Endodermal cell (in vitro differentiated cells): ENCODE data around the gene STXBP6. TPM values are rescaled to one million over a fixed set of nuclear protein-coding genes. Genes with fewer than 3 reads are reported as not detected.
"Not testable (repeated sequence)": the region's sequence is repeated elsewhere in the genome, so short reads cannot be mapped to it uniquely, and the experiment has no call there.

Experiments
- DNase-seq: peaks from one replicate; pipeline ENCODE4 v3.0.0-alpha.2; 2017
- H3K27ac ChIP-seq: 2 replicates; pipeline ENCODE4 v1.5.1; 2013; ENCODE audit warnings: mild to moderate bottlenecking, low read depth, low read length, moderate library complexity
- H3K27me3 ChIP-seq: 2 replicates; pipeline ENCODE4 v1.6.1; 2013; ENCODE audit warnings: mild to moderate bottlenecking, low read length, moderate library complexity; ENCODE audit not compliant: insufficient read depth, control insufficient read depth, poor library complexity, severe bottlenecking
- H3K36me3 ChIP-seq: 2 replicates; pipeline ENCODE4 v1.7.0; 2013; ENCODE audit warnings: mild to moderate bottlenecking, low read length, moderate library complexity; ENCODE audit not compliant: control insufficient read depth, insufficient read depth
- H3K4me1 ChIP-seq: one replicate; pipeline ENCODE4 v1.7.0; 2013; ENCODE audit warnings: low read length; ENCODE audit not compliant: control insufficient read depth, insufficient read depth
- H3K4me3 ChIP-seq: 2 replicates; pipeline ENCODE4 v1.5.1; 2013; ENCODE audit warnings: mild to moderate bottlenecking, low read length, moderate library complexity
- H3K9ac ChIP-seq: 2 replicates; pipeline ENCODE4 v1.6.1; 2013; ENCODE audit warnings: mild to moderate bottlenecking, low read length, moderate library complexity; ENCODE audit not compliant: poor library complexity, severe bottlenecking; ENCODE audit errors: extremely low read depth
- H3K9me3 ChIP-seq: 2 replicates; pipeline ENCODE4 v1.6.1; 2013; ENCODE audit warnings: mild to moderate bottlenecking, low read length, moderate library complexity; ENCODE audit not compliant: control insufficient read depth
- H3K27ac Mint-ChIP-seq: 2 replicates; pipeline ENCODE4 v1.8.0; 2020; ENCODE audit warnings: mixed read lengths
- H3K27me3 Mint-ChIP-seq: 2 replicates; pipeline ENCODE4 v1.8.0; 2021; ENCODE audit warnings: mild to moderate bottlenecking, mixed read lengths; ENCODE audit not compliant: insufficient read depth
- H3K36me3 Mint-ChIP-seq: 2 replicates; pipeline ENCODE4 v1.8.0; 2020; ENCODE audit warnings: low read depth, mixed read lengths
- H3K4me1 Mint-ChIP-seq: 2 replicates; pipeline ENCODE4 v1.8.0; 2020; ENCODE audit warnings: mixed read lengths
- H3K4me3 Mint-ChIP-seq: 2 replicates; pipeline ENCODE4 v1.8.0; 2020; ENCODE audit warnings: mild to moderate bottlenecking, moderate library complexity, mixed read lengths
- H3K9me3 Mint-ChIP-seq: 2 replicates; pipeline ENCODE4 v1.8.0; 2020; ENCODE audit warnings: mild to moderate bottlenecking, mixed read lengths
- CTCF ChIP-seq: fragments of 200-600 bp; sonication (generic); conservative IDR thresholded peaks from 2 replicates; pipeline ENCODE4 v1.5.0; 2021; ENCODE audit warnings: antibody characterized with exemption, mild to moderate bottlenecking
- WGBS, 2 experiments: methylation state at CpG; one replicate each; pipeline versions ENCODE4 v1.1.5 to v1.1.7; 2013; ENCODE audit warnings: missing lambda C conversion rate in 2 of 2, mixed read lengths in 1 of 2; ENCODE audit not compliant: insufficient coverage in 1 of 2, insufficient read length in 1 of 2; 5-methylcytosine and 5-hydroxymethylcytosine counted together
- total RNA-seq, 2 donors: library from RNA; stranded (reverse); fragmentation: NEBNext Ultra II Directional in 1 of 2; extraction: Animal tissue kit (Norgen Biotek cat#: 25700) in 1 of 2; gene quantifications; 2 replicates in 1 of 2; 3 replicates in 1 of 2; pipeline ENCODE4 v1.2.1, GENCODE V29; 2021

STXBP6 gene
- total RNA-seq, 2 donors from 2014 or later = 0.64 to 1.5 TPM

DNA sequence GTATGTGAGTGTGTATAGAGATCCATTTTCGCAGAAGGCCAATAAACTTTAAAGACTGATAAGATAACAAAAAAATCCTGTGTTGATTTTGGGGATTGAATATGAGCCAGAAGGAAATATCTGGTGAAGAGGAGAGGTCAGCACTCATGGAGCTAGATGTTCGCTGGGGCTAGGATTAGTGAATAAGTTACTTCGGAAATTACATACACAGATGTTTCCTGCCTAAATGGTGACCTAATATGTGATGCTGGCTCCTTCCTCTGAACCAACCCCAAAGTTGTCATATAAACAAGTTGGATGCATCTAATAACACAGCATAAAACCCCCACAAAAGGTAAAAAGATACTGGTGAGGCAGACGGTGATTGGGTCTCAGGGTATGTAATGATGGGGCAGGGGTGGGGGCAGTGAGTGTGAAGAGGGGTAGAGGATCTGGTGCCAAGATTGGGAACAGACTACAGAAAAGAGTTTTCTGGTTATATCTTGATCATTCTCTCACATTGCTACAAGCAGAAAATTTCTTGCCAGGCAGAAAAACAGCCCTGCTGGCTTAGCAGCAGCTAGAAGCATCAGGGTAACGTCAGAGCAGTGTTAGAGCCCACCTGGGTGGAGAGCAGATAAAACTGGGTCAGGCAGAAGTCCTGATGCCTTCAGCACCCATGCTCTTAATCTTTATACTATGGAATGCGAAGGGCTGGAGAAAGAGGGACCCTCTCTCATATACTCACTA, 275.6 kb downstream of the STXBP6 start:
- H3K4me3 Mint-ChIP-seq = no peak overlapping the region
- Histone ChIP-seq H3K36me3 (no peaks in the 10 kb centered on the region), H3K9ac (no peak overlapping the region), H3K9me3 (no peaks in the 10 kb centered on the region), H3K4me3 (no peak overlapping the region), H3K27me3 (no peaks in the 10 kb centered on the region), H3K27ac (no peak overlapping the region), H3K4me1 (no peaks in the 10 kb centered on the region)
- WGBS, 2 experiments = 67 to 76% methylated on average over 3 to 6 of the region's 6 CpGs
- peaks cover 1% of the 10 kb centered on the region for H3K27me3 Mint-ChIP-seq
- no peak for DNase-seq
- TF ChIP-seq CTCF = no peak
- H3K9me3 Mint-ChIP-seq = no peaks in the 10 kb centered on the region
- H3K4me1 Mint-ChIP-seq = no peaks in the 10 kb centered on the region
- H3K27ac Mint-ChIP-seq = no peak overlapping the region
- H3K36me3 Mint-ChIP-seq = no peaks in the 10 kb centered on the region

DNA sequence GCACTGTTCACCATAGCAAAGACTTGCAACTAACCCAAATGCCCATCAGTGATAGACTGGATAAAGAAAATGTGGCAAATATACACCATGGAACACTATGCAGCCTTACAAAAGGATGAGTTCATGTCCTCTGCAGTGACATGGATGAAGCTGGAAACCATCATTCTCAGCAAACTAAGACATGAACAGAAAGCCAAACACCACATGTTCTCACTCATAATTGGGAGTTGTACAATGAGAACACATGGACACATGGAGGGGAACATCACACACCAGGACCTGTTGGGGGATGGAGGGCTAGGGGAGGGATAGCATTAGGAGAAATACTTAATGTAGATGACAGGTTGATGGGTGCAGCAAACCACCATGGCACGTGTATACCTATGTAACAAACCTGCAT, 276.4 kb downstream of the STXBP6 start:
- H3K27me3 Mint-ChIP-seq, H3K27ac Mint-ChIP-seq, H3K4me3 ChIP-seq, H3K4me3 Mint-ChIP-seq, H3K27me3 ChIP-seq, H3K27ac ChIP-seq, H3K9me3 Mint-ChIP-seq, H3K9me3 ChIP-seq, DNase-seq, H3K4me1 Mint-ChIP-seq, H3K36me3 ChIP-seq, H3K4me1 ChIP-seq, H3K36me3 Mint-ChIP-seq, H3K9ac ChIP-seq: not testable (repeated sequence)
- no CpG with 5 or more reads among the region's 1 CpG for WGBS, 2 experiments

- Histone ChIP-seq H3K36me3 (no peaks in the 10 kb centered on the region), H3K9ac (no peak overlapping the region)
- peaks cover 5% of the 10 kb centered on the region for H3K27me3 Mint-ChIP-seq
Measured at GRCh38 chr14:24766434-24766833, 283.5 kb downstream of the STXBP6 start.

More at GRCh38 chr14:24766434-24766833, 283.5 kb downstream of the STXBP6 start:
- no peaks in the 10 kb centered on the region for H3K9me3 ChIP-seq
- Mint-ChIP-seq H3K4me3 (no peak overlapping the region), H3K4me1 (no peaks in the 10 kb centered on the region), H3K36me3 (no peaks in the 10 kb centered on the region), H3K27ac (no peak overlapping the region), H3K9me3 (peaks cover 3% of the 10 kb centered on the region)
- H3K4me3 ChIP-seq = no peak overlapping the region
- DNase-seq = no peak
- WGBS, 2 experiments = 38 to 100% methylated on average over 1 to 2 of the region's 2 CpGs
- no peak for TF ChIP-seq CTCF
- no peaks in the 10 kb centered on the region for H3K4me1 ChIP-seq
- no peak overlapping the region for H3K27ac ChIP-seq
- no peaks in the 10 kb centered on the region for H3K27me3 ChIP-seq
